Mesothelial cell of epicardium (in vitro differentiated cells): Measurements from ENCODE around the gene PDE4D. TPM values are rescaled to one million over a fixed set of nuclear protein-coding genes. Genes with fewer than 3 reads are reported as not detected.

ENCODE experiments used
- DNase-seq, 2 experiments: peaks; one replicate each; pipeline ENCODE4 v3.0.0; 2021; ENCODE audit warnings: low spot score in 2 of 2; ENCODE audit not compliant: unreplicated experiment in 2 of 2
- H3K27ac Mint-ChIP-seq: 2 replicates; pipeline ENCODE4 v1.8.0; 2021; ENCODE audit warnings: mixed read lengths
- H3K27me3 Mint-ChIP-seq: 2 replicates; pipeline ENCODE4 v1.8.0; 2021; ENCODE audit warnings: low read depth, mixed read lengths
- H3K36me3 Mint-ChIP-seq: 2 replicates; pipeline ENCODE4 v1.8.0; 2021; ENCODE audit warnings: mixed read lengths
- H3K4me1 Mint-ChIP-seq: 2 replicates; pipeline ENCODE4 v1.8.0; 2021; ENCODE audit warnings: mixed read lengths
- H3K4me3 Mint-ChIP-seq: 2 replicates; pipeline ENCODE4 v1.8.0; 2021; ENCODE audit warnings: mild to moderate bottlenecking, moderate library complexity, mixed read lengths
- H3K9me3 Mint-ChIP-seq: 2 replicates; pipeline ENCODE4 v1.8.0; 2021; ENCODE audit warnings: mixed read lengths
- CTCF ChIP-seq: fragments of 200-600 bp; sonication (generic); IDR thresholded peaks from one replicate; pipeline ENCODE4 v1.5.0; 2021; ENCODE audit warnings: antibody characterized with exemption; ENCODE audit not compliant: unreplicated experiment
- total RNA-seq: library from RNA; stranded (reverse); gene quantifications from 3 replicates; pipeline ENCODE4 v1.2.1, GENCODE V29; 2021

PDE4D gene
- total RNA-seq, 1 donor from 2014 or later: 105 TPM

- Mint-ChIP-seq H3K4me3 (no peak overlapping the region), H3K4me1 (peaks cover 1% of the 10 kb centered on the region), H3K9me3 (peaks cover 4% of the 10 kb centered on the region), H3K27me3 (peaks cover 11% of the 10 kb centered on the region), H3K36me3 (no peaks in the 10 kb centered on the region), H3K27ac (no peak overlapping the region)
- DNase-seq: no peak
- no peak for TF ChIP-seq CTCF
These were observed 37.2 kb downstream of the PDE4D start for GRCh38 chr5:59856358-59856757.

DNA sequence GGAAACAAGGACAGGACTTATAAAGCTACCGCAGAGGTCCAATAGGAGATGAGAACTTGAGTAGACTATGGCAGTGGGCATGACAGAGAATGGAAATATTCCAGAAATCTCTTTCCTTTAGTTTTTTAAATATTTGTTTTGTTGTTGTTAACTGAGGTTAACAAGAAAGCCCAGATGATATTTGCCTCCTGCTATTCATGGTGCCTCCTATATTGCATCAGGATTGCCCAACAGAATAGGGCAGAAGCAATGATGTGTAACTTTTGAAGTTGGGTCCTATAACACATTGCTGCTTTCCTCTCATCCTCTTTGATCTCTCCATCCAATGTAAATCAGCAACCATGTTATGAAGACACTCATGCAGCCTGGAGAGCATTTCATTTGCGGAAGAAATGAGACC, 42.8 kb downstream of the PDE4D start:
- H3K27ac Mint-ChIP-seq: no peak overlapping the region
- TF ChIP-seq CTCF: no peak
- no peak overlapping the region for H3K4me3 Mint-ChIP-seq
- peaks cover 4% of the 10 kb centered on the region for H3K9me3 Mint-ChIP-seq
- peaks cover 1% of the 10 kb centered on the region for H3K4me1 Mint-ChIP-seq
- H3K27me3 Mint-ChIP-seq: peaks cover 4% of the 10 kb centered on the region
- DNase-seq: no peak
- no peaks in the 10 kb centered on the region for H3K36me3 Mint-ChIP-seq

GRCh38 chr5:59847586-59847985, 45.9 kb downstream of the PDE4D start:
- peaks cover 3% of the 10 kb centered on the region for H3K4me1 Mint-ChIP-seq
- no peak for TF ChIP-seq CTCF
- H3K9me3 Mint-ChIP-seq: peaks cover 4% of the 10 kb centered on the region
- DNase-seq: no peak
- H3K27me3 Mint-ChIP-seq: peaks cover 3% of the 10 kb centered on the region
- no peak overlapping the region for H3K27ac Mint-ChIP-seq
- H3K4me3 Mint-ChIP-seq: no peak overlapping the region
- H3K36me3 Mint-ChIP-seq: no peaks in the 10 kb centered on the region

- H3K4me3 Mint-ChIP-seq: no peak overlapping the region
- H3K27me3 Mint-ChIP-seq: no peaks in the 10 kb centered on the region
- peaks cover 3% of the 10 kb centered on the region for H3K4me1 Mint-ChIP-seq
- no peaks in the 10 kb centered on the region for H3K9me3 Mint-ChIP-seq
- no peak for DNase-seq
- no peaks in the 10 kb centered on the region for H3K36me3 Mint-ChIP-seq
- no peak for TF ChIP-seq CTCF
- H3K27ac Mint-ChIP-seq: no peak overlapping the region
These were observed 47.8 kb downstream of the PDE4D start for GRCh38 chr5:59845730-59846129.

DNA sequence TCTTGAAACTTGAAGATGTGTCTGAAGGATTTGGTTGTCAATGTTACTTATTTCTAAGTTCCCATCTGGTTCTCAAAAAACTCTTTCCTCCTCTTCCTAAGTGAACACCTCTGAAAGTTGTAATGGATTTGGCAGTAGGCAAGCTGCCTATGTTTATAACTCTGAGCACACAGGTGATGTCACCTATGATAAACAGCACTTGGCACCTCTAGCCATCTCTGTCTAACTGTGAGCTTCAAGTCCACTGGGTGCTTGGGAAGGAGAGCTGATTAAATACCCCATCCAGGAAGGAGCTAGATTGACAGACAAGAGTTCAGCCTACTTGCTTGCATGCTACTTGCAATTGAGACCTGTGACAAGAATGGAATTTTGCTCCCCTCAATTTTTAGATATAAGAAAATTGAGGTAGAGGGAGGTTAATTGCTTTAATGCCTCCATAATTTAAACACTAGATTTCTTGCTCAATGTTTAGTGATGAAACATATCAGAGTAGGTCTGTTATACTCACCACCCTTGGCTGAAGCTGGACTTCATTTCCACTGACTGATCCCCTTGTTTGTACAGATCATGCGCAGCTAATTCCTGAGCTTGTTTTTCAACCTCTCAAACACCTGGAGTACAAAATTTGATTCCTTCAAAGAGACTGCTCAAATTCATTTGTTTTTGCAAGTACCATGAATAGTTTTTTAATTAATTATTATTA, 49.9 kb downstream of the PDE4D start:
- no peaks in the 10 kb centered on the region for H3K9me3 Mint-ChIP-seq
- H3K36me3 Mint-ChIP-seq: no peaks in the 10 kb centered on the region
- no peak for TF ChIP-seq CTCF
- DNase-seq: no peak
- H3K4me3 Mint-ChIP-seq: no peak overlapping the region
- no peaks in the 10 kb centered on the region for H3K27me3 Mint-ChIP-seq
- H3K27ac Mint-ChIP-seq: no peak overlapping the region
- H3K4me1 Mint-ChIP-seq: peaks cover 13% of the 10 kb centered on the region
